H1 (cell line): Measurements from ENCODE around the gene AGT.

Experiments used
- ATF3 ChIP-seq: IDR thresholded peaks from 2 replicates; pipeline ENCODE4 v1.6.1; 2011; ENCODE audit warnings: low read depth, mild to moderate bottlenecking, low read length; ENCODE audit not compliant: insufficient read depth
- CBX5 ChIP-seq: fragments of 300-800, 300-1000 bp; sonication (generic); IDR thresholded peaks from 2 replicates; pipeline ENCODE4 v1.7.1; 2016; ENCODE audit warnings: antibody characterized with exemption, low read length, low read depth
- CTCF ChIP-seq, 3 experiments: IDR thresholded peaks; 1 replicate in 2 of 3; 2 replicates in 1 of 3; pipeline versions ENCODE4 v1.5.1 to v1.6.1; 2011; ENCODE audit warnings: low read length in 3 of 3, mild to moderate bottlenecking in 3 of 3, inconsistent platforms in 2 of 3, low read depth in 1 of 3, moderate library complexity in 1 of 3; ENCODE audit not compliant: insufficient read depth in 1 of 3; ENCODE audit errors: control extremely low read depth in 1 of 3
- EP300 ChIP-seq, 2 experiments: IDR thresholded peaks; 1 replicate in 1 of 2; 2 replicates in 1 of 2; pipeline ENCODE4 v1.6.1; 2011 to 2012; ENCODE audit warnings: low read depth in 2 of 2, low read length in 2 of 2, mild to moderate bottlenecking in 2 of 2, borderline replicate concordance in 1 of 2, inconsistent platforms in 1 of 2, moderate library complexity in 1 of 2
- EZH2 ChIP-seq: fragments of 200-600 bp; sonication (generic); IDR thresholded peaks from 2 replicates; pipeline ENCODE4 v1.7.1; 2012; ENCODE audit warnings: low read depth, mild to moderate bottlenecking, moderate library complexity, low read length, inconsistent platforms; ENCODE audit not compliant: severe bottlenecking
- FOSL1 ChIP-seq: IDR thresholded peaks from 2 replicates; pipeline ENCODE4 v1.6.1; 2011; ENCODE audit warnings: mild to moderate bottlenecking, low read depth, low read length, moderate library complexity; ENCODE audit not compliant: insufficient read depth
- HDAC2 ChIP-seq, 2 experiments: fragments of 300-600 bp in 1 of 2; sonication (generic) in 1 of 2; IDR thresholded peaks; 2 replicates each; pipeline ENCODE4 v1.6.1; 2011 to 2012; ENCODE audit warnings: low read depth in 2 of 2, low read length in 2 of 2, mild to moderate bottlenecking in 2 of 2, moderate library complexity in 2 of 2, borderline replicate concordance in 1 of 2, inconsistent platforms in 1 of 2
- JUN ChIP-seq: IDR thresholded peaks from 2 replicates; pipeline ENCODE4 v1.6.1; 2011; ENCODE audit warnings: low read depth, mild to moderate bottlenecking, improper control_type of control experiment, low read length
- JUND ChIP-seq: IDR thresholded peaks from 2 replicates; pipeline ENCODE4 v1.6.1; 2011; ENCODE audit warnings: mild to moderate bottlenecking, improper control_type of control experiment, low read length
- NRF1 ChIP-seq: IDR thresholded peaks from 2 replicates; pipeline ENCODE4 v1.6.1; 2011; ENCODE audit warnings: mild to moderate bottlenecking, low read depth, low read length, improper control_type of control experiment
- PHF8 ChIP-seq: fragments of 200-600 bp; sonication (generic); conservative IDR thresholded peaks from 2 replicates; pipeline ENCODE4 v1.7.1; 2012; ENCODE audit warnings: low read depth, mild to moderate bottlenecking, inconsistent platforms, low read length, moderate library complexity
- POLR2AphosphoS5 ChIP-seq: IDR thresholded peaks from 2 replicates; pipeline ENCODE4 v1.6.1; 2011; ENCODE audit warnings: low read depth, low read length
- SP1 ChIP-seq: IDR thresholded peaks from 2 replicates; pipeline ENCODE4 v1.6.1; 2011; ENCODE audit warnings: low read depth, low read length
- YY1 ChIP-seq: IDR thresholded peaks from 2 replicates; pipeline ENCODE4 v1.6.1; 2011; ENCODE audit warnings: low read depth, mild to moderate bottlenecking, low read length

- TF ChIP-seq CBX5 (no peak), FOSL1 (no peak), JUND (no peak), CTCF (IDR thresholded peaks at IDR 0.05; ENCODE audit: control extremely low read depth in 1 of 3, insufficient read depth in 1 of 3, low read depth in 1 of 3, low read length in 3 of 3) (no peak), YY1 (no peak), EZH2 (no peak), JUN (no peak), PHF8 (no peak), POLR2AphosphoS5 (no peak), ATF3 (no peak), HDAC2 (IDR thresholded peaks at IDR 0.05; ENCODE audit: borderline replicate concordance in 1 of 2, low read depth in 2 of 2, low read length in 2 of 2) (no peak), EP300 (IDR thresholded peaks at IDR 0.05; ENCODE audit: borderline replicate concordance in 1 of 2, low read depth in 2 of 2, low read length in 2 of 2) (no peak), SP1 (no peak), NRF1 (no peak)
These were observed 31.6 kb downstream of the AGT start for GRCh38 chr1:230682274-230682673.
